MM.1S (cell line): Measurements from ENCODE around the gene LCLAT1.
A peak's percentile ranks its signal among the peaks of the same experiment; 100 is the strongest.

Source experiments
- DNase-seq: peaks from one replicate; pipeline ENCODE4 v3.0.0-alpha.2; 2015
- H2AFZ ChIP-seq: fragments of 300-600 bp; sonication (generic); 2 replicates; pipeline ENCODE4 v1.6.0; 2016; ENCODE audit warnings: antibody characterized with exemption, low read length
- H3F3A ChIP-seq: fragments of 300-600 bp; sonication (generic); 2 replicates; pipeline ENCODE4 v1.6.1; 2016; ENCODE audit warnings: mild to moderate bottlenecking, antibody characterized with exemption, low read length, moderate library complexity, mixed read lengths; ENCODE audit not compliant: insufficient read depth
- H3K27ac ChIP-seq: fragments of 300-600 bp; sonication (generic); 2 replicates; pipeline ENCODE4 v1.5.1; 2016; ENCODE audit warnings: mild to moderate bottlenecking, low read length
- H3K27me3 ChIP-seq: fragments of 300-600 bp; sonication (generic); replicated peaks from 2 replicates; pipeline ENCODE4 v1.6.0; 2016; ENCODE audit warnings: low read length; ENCODE audit not compliant: insufficient read depth
- H3K36me3 ChIP-seq: fragments of 300-600 bp; sonication (generic); replicated peaks from 2 replicates; pipeline ENCODE4 v1.6.1; 2016; ENCODE audit warnings: mild to moderate bottlenecking, low read length, mixed read lengths; ENCODE audit not compliant: insufficient read depth
- H3K4me1 ChIP-seq: fragments of 300-600 bp; sonication (generic); 2 replicates; pipeline ENCODE4 v1.6.1; 2016; ENCODE audit warnings: low read length, mixed read lengths
- H3K4me2 ChIP-seq: fragments of 300-600 bp; sonication (generic); 2 replicates; pipeline ENCODE4 v1.6.0; 2016; ENCODE audit warnings: low read depth, low read length
- H3K4me3 ChIP-seq: fragments of 300-600 bp; sonication (generic); 2 replicates; pipeline ENCODE4 v1.5.1; 2016; ENCODE audit warnings: low read length, mixed read lengths
- H3K79me2 ChIP-seq: fragments of 300-600 bp; sonication (generic); 2 replicates; pipeline ENCODE4 v1.6.1; 2016; ENCODE audit warnings: mixed run types, low read length, mixed read lengths
- H3K9ac ChIP-seq: fragments of 300-600 bp; sonication (generic); 2 replicates; pipeline ENCODE4 v1.6.1; 2016; ENCODE audit warnings: low read length, mixed read lengths
- H3K9me2 ChIP-seq: fragments of 300-600 bp; sonication (generic); replicated peaks from 2 replicates; pipeline ENCODE4 v1.6.1; 2016; ENCODE audit warnings: mild to moderate bottlenecking, low read length, mixed read lengths; ENCODE audit not compliant: insufficient read depth
- H3K9me3 ChIP-seq: fragments of 300-600 bp; sonication (generic); replicated peaks from 2 replicates; pipeline ENCODE4 v1.6.1; 2016; ENCODE audit warnings: mild to moderate bottlenecking, low read length, mixed read lengths; ENCODE audit not compliant: insufficient read depth
- H4K20me1 ChIP-seq: fragments of 300-600 bp; sonication (generic); 2 replicates; pipeline ENCODE4 v1.6.1; 2016; ENCODE audit warnings: mild to moderate bottlenecking, low read length, moderate library complexity, mixed read lengths; ENCODE audit not compliant: insufficient read depth
- CTCF ChIP-seq: fragments of 300-600 bp; sonication (generic); IDR thresholded peaks from 2 replicates; pipeline ENCODE4 v1.5.1; 2016; ENCODE audit warnings: antibody characterized with exemption, low read length, mixed read lengths
- EZH2 ChIP-seq: fragments of 300-600 bp; sonication (generic); optimal IDR thresholded peaks from 2 replicates; pipeline ENCODE3; 2017; ENCODE audit warnings: low read depth, mild to moderate bottlenecking, antibody characterized with exemption, low read length, mixed read lengths
- EZH2phosphoT487 ChIP-seq: fragments of 300-600 bp; sonication (generic); IDR thresholded peaks from 2 replicates; pipeline ENCODE4 v1.6.1; 2018; ENCODE audit warnings: antibody characterized with exemption, low read length

Gene LCLAT1

GRCh38 chr2:30584116-30584515, 137.1 kb downstream of the LCLAT1 start:
- no peaks in the 10 kb centered on the region for H3K9me3 ChIP-seq
- H3K9ac ChIP-seq = no peak overlapping the region
- no peak overlapping the region for H3K4me3 ChIP-seq
- H3F3A ChIP-seq = no peaks in the 10 kb centered on the region
- no peak overlapping the region for H2AFZ ChIP-seq
- no peaks in the 10 kb centered on the region for H3K9me2 ChIP-seq
- H3K36me3 ChIP-seq = no peaks in the 10 kb centered on the region
- H3K27me3 ChIP-seq = no peaks in the 10 kb centered on the region
- H4K20me1 ChIP-seq = no peaks in the 10 kb centered on the region
- peak overlapping the region; percentile 41 for H3K4me2 ChIP-seq
- no peaks in the 10 kb centered on the region for H3K79me2 ChIP-seq
- no peak overlapping the region; the same call in 1 of the 2 replicates for H3K27ac ChIP-seq
- DNase-seq = peak; percentile 14
- H3K4me1 ChIP-seq = peaks cover 18% of the 10 kb centered on the region
- TF ChIP-seq CTCF (no peak), EZH2phosphoT487 (no peak), EZH2 (no peak)

- Histone ChIP-seq H3K4me3 (no peak overlapping the region), H3K9me3 (no peaks in the 10 kb centered on the region), H3F3A (no peaks in the 10 kb centered on the region), H4K20me1 (no peaks in the 10 kb centered on the region), H3K27ac (no peak overlapping the region), H3K4me1 (peaks cover 6% of the 10 kb centered on the region), H2AFZ (no peak overlapping the region), H3K9me2 (no peaks in the 10 kb centered on the region), H3K79me2 (no peaks in the 10 kb centered on the region), H3K36me3 (no peaks in the 10 kb centered on the region), H3K27me3 (no peaks in the 10 kb centered on the region), H3K9ac (no peak overlapping the region), H3K4me2 (no peak overlapping the region)
- no peak for DNase-seq
- TF ChIP-seq EZH2 (no peak), EZH2phosphoT487 (no peak), CTCF (no peak)
Observed at GRCh38 chr2:30588994-30589393, 141.9 kb downstream of the LCLAT1 start.

- Histone ChIP-seq H3F3A (no peaks in the 10 kb centered on the region), H3K9me3 (no peaks in the 10 kb centered on the region), H3K9me2 (no peaks in the 10 kb centered on the region), H3K4me1 (no peaks in the 10 kb centered on the region), H3K27ac (no peak overlapping the region), H3K9ac (no peak overlapping the region), H4K20me1 (no peaks in the 10 kb centered on the region), H3K36me3 (no peaks in the 10 kb centered on the region), H3K27me3 (no peaks in the 10 kb centered on the region), H3K4me2 (no peak overlapping the region), H3K4me3 (no peak overlapping the region), H2AFZ (no peak overlapping the region), H3K79me2 (no peaks in the 10 kb centered on the region)
- DNase-seq = no peak
- no peak for TF ChIP-seq CTCF
Observed at GRCh38 chr2:30590407-30590806, 143.4 kb downstream of the LCLAT1 start.

- Histone ChIP-seq H3K27me3 (no peaks in the 10 kb centered on the region), H3K4me1 (no peaks in the 10 kb centered on the region), H2AFZ (no peak overlapping the region), H3K9me3 (no peaks in the 10 kb centered on the region), H3K9me2 (no peaks in the 10 kb centered on the region), H3K27ac (no peak overlapping the region), H3K4me3 (no peak overlapping the region), H3K36me3 (no peaks in the 10 kb centered on the region), H3K9ac (no peak overlapping the region), H3K79me2 (no peaks in the 10 kb centered on the region), H4K20me1 (no peaks in the 10 kb centered on the region), H3F3A (no peaks in the 10 kb centered on the region), H3K4me2 (no peak overlapping the region)
- no peak for TF ChIP-seq EZH2phosphoT487
- no peak for TF ChIP-seq EZH2
- TF ChIP-seq CTCF = no peak
- no peak for DNase-seq
Observed at GRCh38 chr2:30591186-30591585, 144.1 kb downstream of the LCLAT1 start.
